GM10266 (cell line): ENCODE measurements around the gene FAM81A.

Experiments used
- DNase-seq: peaks from one replicate; pipeline ENCODE4 v3.0.0; 2012; ENCODE audit errors: extremely low spot score
- CTCF ChIP-seq: IDR thresholded peaks from 2 replicates; pipeline ENCODE4 v1.5.1; 2012; ENCODE audit warnings: mild to moderate bottlenecking, low read depth; ENCODE audit not compliant: control insufficient read depth, insufficient read depth; ENCODE audit errors: missing control alignments

Gene FAM81A

GRCh38 chr15:59444081-59444835 is 6.3 kb downstream of the FAM81A start:
- no peak for DNase-seq
- TF ChIP-seq CTCF, result no peak

DNA sequence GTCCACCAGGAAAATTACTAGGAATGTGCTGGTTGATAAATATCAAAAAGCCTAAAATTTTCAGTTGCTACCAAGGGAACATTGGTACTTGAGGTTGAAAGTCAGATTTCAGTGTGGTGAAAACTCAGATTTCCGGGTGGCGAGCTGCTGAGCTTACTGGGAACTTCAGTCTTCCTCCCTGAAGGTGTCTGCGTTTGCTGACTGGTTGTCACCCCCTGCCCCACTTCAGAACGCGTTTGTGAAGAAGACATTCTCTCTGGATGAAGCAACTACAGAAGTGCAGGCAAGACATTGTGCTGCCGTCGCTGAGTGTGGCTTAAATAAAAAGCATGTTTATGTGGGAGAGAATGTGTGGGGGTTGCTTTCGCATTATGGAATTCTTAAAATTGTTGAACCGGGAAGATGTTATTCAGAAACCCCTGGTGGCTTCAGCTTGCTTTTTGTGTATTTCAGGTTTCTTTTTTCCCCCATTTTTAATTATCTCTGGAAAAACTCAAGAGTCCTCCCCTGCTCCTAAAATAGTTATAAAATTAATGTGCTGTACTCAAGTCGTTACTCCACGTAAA is 7.1 kb downstream of the FAM81A start:
- DNase-seq, result no peak
- no peak for TF ChIP-seq CTCF

DNA sequence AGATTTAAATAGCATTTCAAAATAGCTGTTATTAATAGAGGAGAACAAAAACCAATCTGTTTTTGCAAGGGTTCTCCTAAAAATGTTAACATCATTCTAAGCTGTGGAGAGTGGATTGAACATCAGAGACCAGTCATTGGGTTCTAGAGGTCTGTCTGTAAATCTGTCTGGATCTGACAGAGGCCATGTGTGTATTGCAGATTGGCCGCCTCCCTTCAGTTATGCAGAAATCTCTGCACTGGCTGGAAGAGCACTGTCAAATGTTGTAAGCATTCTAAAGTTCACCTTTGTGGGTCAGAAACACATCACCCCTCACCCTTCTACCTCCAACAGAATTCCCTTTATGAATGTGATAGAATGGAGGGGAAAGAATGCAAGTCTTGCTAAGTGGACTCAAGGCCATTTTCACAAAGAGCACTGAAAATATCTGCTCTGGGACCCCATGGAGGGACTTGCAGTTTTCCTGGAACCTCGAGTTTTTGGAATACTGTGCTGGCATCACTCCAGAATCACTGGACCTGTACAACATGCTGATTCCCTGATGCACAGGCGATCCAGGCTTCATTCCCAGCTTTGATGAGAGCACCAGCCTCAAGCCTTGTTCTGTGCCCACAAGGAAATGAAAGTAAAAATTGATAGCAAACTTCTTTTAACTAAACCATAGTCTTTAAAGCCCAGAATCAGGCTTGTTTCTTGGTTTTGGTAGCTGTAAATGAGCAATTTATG is 8.4 kb downstream of the FAM81A start:
- TF ChIP-seq CTCF, result no peak
- DNase-seq, result no peak

DNA sequence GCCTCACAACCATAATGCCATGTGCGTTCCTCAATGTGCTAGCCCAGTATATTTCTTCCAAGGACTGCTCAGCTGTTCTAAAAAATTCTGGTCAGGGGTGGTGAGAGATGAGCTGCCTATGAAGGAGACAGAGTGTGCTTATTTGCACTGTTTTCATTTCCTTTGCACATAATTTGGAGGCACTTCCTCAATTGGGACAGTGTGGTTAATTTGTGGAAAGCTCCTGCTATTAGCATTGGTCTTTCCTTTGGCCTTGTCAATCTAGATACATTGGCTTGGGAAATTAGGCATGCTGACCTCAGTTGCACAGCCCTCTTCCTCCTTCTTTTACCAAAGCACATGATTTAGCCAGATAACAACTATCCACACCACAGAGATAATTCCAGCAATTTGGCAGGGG is 9.4 kb downstream of the FAM81A start:
- no peak for TF ChIP-seq CTCF
- DNase-seq, result no peak

GRCh38 chr15:59448871-59449270 is 10.9 kb downstream of the FAM81A start:
- no peak for DNase-seq
- no peak for TF ChIP-seq CTCF

DNA sequence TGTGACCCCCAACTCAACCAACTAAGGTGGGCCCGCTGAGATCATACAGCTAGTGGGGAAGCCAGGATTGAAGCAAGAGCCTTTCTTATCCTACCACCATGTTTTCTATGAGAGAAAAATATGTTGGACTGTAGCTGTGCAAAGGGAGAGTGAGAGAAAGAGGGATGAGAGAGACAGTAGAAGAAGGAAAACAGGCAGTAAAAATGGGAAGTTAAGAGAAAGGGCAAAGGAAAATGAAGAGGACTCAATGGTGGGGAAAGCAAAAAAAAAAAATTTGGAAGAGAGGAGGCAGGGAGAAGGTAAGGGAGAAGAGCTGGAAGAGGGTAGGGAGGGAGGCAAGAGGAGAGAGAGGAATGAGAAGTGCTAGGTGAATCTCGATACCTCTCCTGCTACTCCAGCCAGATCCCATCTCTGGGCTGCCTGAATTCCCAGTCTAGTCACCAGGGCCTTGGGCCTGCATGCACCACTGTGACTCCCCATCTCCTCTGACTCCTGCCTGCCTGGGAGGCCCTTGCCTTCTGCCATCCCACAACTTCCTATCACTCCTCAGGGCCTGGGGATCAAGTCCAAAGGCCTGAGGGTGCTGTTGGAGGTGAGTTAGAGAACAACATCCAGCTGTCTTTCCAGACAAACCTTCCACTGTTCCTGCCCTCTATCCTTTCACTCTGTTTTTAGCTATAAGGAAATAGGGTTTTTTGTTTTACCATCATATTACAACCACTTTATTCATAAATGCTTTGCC is 15.7 kb downstream of the FAM81A start:
- DNase-seq, result no peak
- no peak for TF ChIP-seq CTCF
